Natural killer cell (primary cell): ENCODE results near the gene TMEM208. TPM values are rescaled to one million over a fixed set of nuclear protein-coding genes. Genes with fewer than 3 reads are reported as not detected.

Experiments
- ATAC-seq, 3 donors: fragments of 150-1000 bp in 2 of 3; fragments of 200-7000 bp in 1 of 3; cut with Tn5 transposase; 1 replicate in 1 of 3; 2 replicates in 2 of 3; pipeline ENCODE4 v1.10.0; 2021; ENCODE audit warnings: mild to moderate bottlenecking in 2 of 3, moderate library complexity in 2 of 3
- DNase-seq, 2 donors: peaks; one replicate each; pipeline versions ENCODE4 v3.0.0 to v3.0.0-alpha.2; 2013 to 2021; ENCODE audit warnings: mixed read lengths in 1 of 2
- H3K27ac ChIP-seq: one replicate; pipeline ENCODE4 v1.5.1; 2013; ENCODE audit warnings: mild to moderate bottlenecking, low read length
- H3K27me3 ChIP-seq: one replicate; pipeline ENCODE4 v1.6.1; 2013; ENCODE audit warnings: low read length; ENCODE audit not compliant: control insufficient read depth, insufficient read depth
- H3K36me3 ChIP-seq: one replicate; pipeline ENCODE4 v1.6.1; 2013; ENCODE audit warnings: low read length; ENCODE audit not compliant: control insufficient read depth, insufficient read depth
- H3K4me1 ChIP-seq: one replicate; pipeline ENCODE4 v1.6.1; 2013; ENCODE audit warnings: low read length; ENCODE audit not compliant: control insufficient read depth, insufficient read depth
- H3K4me3 ChIP-seq: one replicate; pipeline ENCODE4 v1.5.1; 2013; ENCODE audit warnings: low read length
- H3K9me3 ChIP-seq: one replicate; pipeline ENCODE4 v1.6.1; 2013; ENCODE audit warnings: low read length; ENCODE audit not compliant: control insufficient read depth, insufficient read depth
- H3K27ac Mint-ChIP-seq, 2 donors: one replicate each; pipeline ENCODE4 v1.8.0; 2022; ENCODE audit warnings: mild to moderate bottlenecking in 2 of 2, mixed read lengths in 2 of 2, moderate library complexity in 1 of 2
- H3K27me3 Mint-ChIP-seq, 2 donors: one replicate each; pipeline ENCODE4 v1.8.0; 2022; ENCODE audit warnings: low read depth in 2 of 2, mixed read lengths in 2 of 2
- H3K36me3 Mint-ChIP-seq: one replicate; pipeline ENCODE4 v1.8.0; 2022; ENCODE audit warnings: mixed read lengths
- H3K4me1 Mint-ChIP-seq, 2 donors: one replicate each; pipeline ENCODE4 v1.8.0; 2022; ENCODE audit warnings: mixed read lengths in 2 of 2
- H3K4me3 Mint-ChIP-seq: one replicate; pipeline ENCODE4 v1.8.0; 2022; ENCODE audit warnings: mild to moderate bottlenecking, moderate library complexity, mixed read lengths
- H3K9me3 Mint-ChIP-seq, 2 donors: one replicate each; pipeline ENCODE4 v1.8.0; 2022; ENCODE audit warnings: mixed read lengths in 2 of 2
- CTCF ChIP-seq: fragments of 200-600 bp; IDR thresholded peaks from one replicate; pipeline ENCODE4 v1.8.0; 2022; ENCODE audit warnings: antibody characterized with exemption
- WGBS: methylation state at CpG from one replicate; pipeline ENCODE4 v1.1.7; 2013; ENCODE audit warnings: missing lambda C conversion rate; ENCODE audit not compliant: insufficient coverage; 5-methylcytosine and 5-hydroxymethylcytosine counted together
- intact Hi-C: fragments of 100-400 bp; cut with micrococcal nuclease; formaldehyde crosslinking; loops from one replicate; pipeline ENCODE4 v1.14.2; 2022
- total RNA-seq, 4 donors: library from RNA; stranded (reverse); fragments of 120-200 nt in 1 of 4; gene quantifications; one replicate each; pipeline versions ENCODE4 v1.2.3 to v1.2.4, GENCODE V29; 2013 to 2022

TMEM208 gene
- 10 to 100 TPM; 34.5 to 39.2 (median 36.7) TPM for total RNA-seq
- total RNA-seq (2013): 21.8 TPM

GRCh38 chr16:67226804-67227566 lies at the start of gene TMEM208:
Gene TMEM208 (plus strand): TSS chr16:67227130. CDS start chr16:67227219, 89 bp downstream.
- Mint-ChIP-seq H3K9me3 (no peaks in the 10 kb centered on the region), H3K4me1 (peaks cover 28 to 29% of the 10 kb centered on the region in 2 donors), H3K27me3 (no peaks in the 10 kb centered on the region), H3K4me3 (peak within 1 kb of the TSS; percentile 100), H3K27ac (peak within 1 kb of the TSS; percentile 96 to 99), H3K36me3 (no peaks in the 10 kb centered on the region)
- under 1% methylated on average over 46 of the region's 46 CpGs for WGBS
- peak; percentile 17 for TF ChIP-seq CTCF
- Histone ChIP-seq H3K36me3 (peaks cover 31% of the 10 kb centered on the region), H3K27ac (peak within 1 kb of the TSS; percentile 80), H3K9me3 (no peaks in the 10 kb centered on the region), H3K4me3 (peak within 1 kb of the TSS; percentile 100), H3K27me3 (no peaks in the 10 kb centered on the region), H3K4me1 (peaks cover 26% of the 10 kb centered on the region)
- intact Hi-C loops: loop anchor here (1.0 to 2.0 kb wide), 3 partner anchors 20 to 42 kb away; partner anchors contain the start of genes E2F4 and FHOD1
- ATAC-seq: peak; percentile 97 to 99 (median 97)
- peak; percentile 99 for DNase-seq

DNA sequence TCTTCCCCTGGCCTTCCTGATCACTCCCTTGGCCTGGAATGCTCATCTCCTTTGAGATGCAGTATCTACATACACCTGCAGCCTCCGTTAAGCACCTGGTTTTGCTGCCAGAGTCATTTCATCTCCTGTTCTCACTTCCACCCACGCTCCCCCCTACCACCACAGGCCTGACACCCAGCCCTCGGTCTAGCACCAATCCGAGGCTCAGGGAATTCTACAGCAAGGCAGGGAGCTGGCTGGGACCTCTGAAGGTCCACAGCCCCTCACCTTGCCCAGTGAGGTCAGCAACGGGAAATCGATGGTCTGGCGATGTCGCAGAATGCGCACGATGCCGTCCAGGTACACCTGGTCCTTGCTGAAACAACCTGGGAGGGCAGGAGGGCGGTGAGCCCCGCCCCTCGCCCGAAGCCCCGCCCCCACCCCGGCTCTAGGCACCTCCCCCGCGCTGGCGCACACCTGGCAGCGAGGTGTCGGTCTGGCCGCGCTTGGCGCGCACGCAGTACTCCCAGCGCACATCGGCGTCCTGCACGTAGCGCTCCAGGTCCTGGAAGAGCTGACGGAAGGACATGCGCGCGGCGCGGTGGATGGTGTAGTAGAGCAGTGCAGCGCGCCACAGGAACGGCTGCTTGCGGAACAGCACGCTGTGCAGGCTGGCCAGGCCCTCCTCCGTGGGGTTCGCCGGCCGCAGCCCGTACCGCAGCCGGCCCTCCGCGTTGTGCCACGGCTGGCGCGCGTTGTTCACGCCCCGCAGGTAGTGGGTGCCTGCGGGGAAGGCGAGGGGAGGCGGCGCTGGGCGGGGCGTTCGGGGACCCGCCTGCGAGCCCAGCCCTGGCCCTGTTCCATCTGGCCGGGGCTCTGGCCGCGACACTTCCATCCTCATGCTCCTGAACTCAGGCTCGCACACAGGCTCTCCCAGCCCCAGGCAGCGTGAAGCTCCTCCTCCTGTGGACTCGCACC lies 48.9 kb upstream of the TMEM208 start:
- Mint-ChIP-seq H3K27ac (no peak overlapping the region), H3K27me3 (peaks cover 0 to 3% of the 10 kb centered on the region in 2 donors), H3K9me3 (no peaks in the 10 kb centered on the region), H3K4me3 (peak overlapping the region; percentile 67), H3K36me3 (no peaks in the 10 kb centered on the region), H3K4me1 (peaks cover 18 to 43% of the 10 kb centered on the region in 2 donors)
- peak in 1 of 2 donors; percentile 82 for DNase-seq
- peak; percentile 51 to 57 (median 55) for ATAC-seq
- Histone ChIP-seq H3K36me3 (no peaks in the 10 kb centered on the region), H3K4me3 (no peak overlapping the region), H3K9me3 (no peaks in the 10 kb centered on the region), H3K27me3 (no peaks in the 10 kb centered on the region), H3K27ac (no peak overlapping the region), H3K4me1 (peaks cover 40% of the 10 kb centered on the region)
- WGBS: 4% methylated on average over 73 of the region's 73 CpGs
- intact Hi-C loops: no loop called here
- no peak for TF ChIP-seq CTCF

GRCh38 chr16:67179421-67180080 lies 47.4 kb upstream of the TMEM208 start:
- 94% methylated on average over 13 of the region's 13 CpGs for WGBS
- Mint-ChIP-seq H3K4me1 (peaks cover 6 to 28% of the 10 kb centered on the region in 2 donors), H3K27me3 (peaks cover 0 to 3% of the 10 kb centered on the region in 2 donors), H3K4me3 (no peak overlapping the region), H3K36me3 (no peaks in the 10 kb centered on the region), H3K9me3 (no peaks in the 10 kb centered on the region), H3K27ac (no peak overlapping the region)
- H3K4me3 ChIP-seq: no peak overlapping the region
- no peak overlapping the region for H3K27ac ChIP-seq
- TF ChIP-seq CTCF: no peak
- H3K4me1 ChIP-seq: peaks cover 32% of the 10 kb centered on the region
- intact Hi-C loops: no loop called here
- H3K27me3 ChIP-seq: no peaks in the 10 kb centered on the region
- ATAC-seq: no peak
- H3K36me3 ChIP-seq: no peaks in the 10 kb centered on the region
- no peaks in the 10 kb centered on the region for H3K9me3 ChIP-seq
- DNase-seq: peak in 1 of 2 donors; percentile 28
